OCI-LY7 (cell line): ENCODE data around the gene RAPGEF2. TPM values are rescaled to one million over a fixed set of nuclear protein-coding genes. Genes with fewer than 3 reads are reported as not detected.

Source experiments
- Bru-seq: library from RNA; stranded (reverse); fragments of 400-500 nt; gene quantifications from one replicate; lab custom pipeline; 2021; lab: Mats Ljungman, UMichigan
- BruChase-seq, 2 experiments: library from RNA; stranded (reverse); fragments of 400-500 nt; gene quantifications; one replicate each; lab custom pipeline; 2021; lab: Mats Ljungman, UMichigan
- BruUV-seq: library from RNA; stranded (reverse); fragments of 400-500 nt; replicated peaks from 2 replicates; lab custom pipeline; 2021; lab: Mats Ljungman, UMichigan
- CTCF ChIA-PET: fragments of 300-600 bp; sonication (Branson Sonifier 250); formaldehyde crosslinking; loops from one replicate; lab custom pipeline; 2022; ENCODE audit warnings: antibody characterized with exemption; ENCODE audit not compliant: unreplicated experiment; lab: Charles Lee
- POLR2A ChIA-PET: fragments of 300-600 bp; sonication (Branson Sonifier 250); formaldehyde crosslinking; loops from one replicate; lab custom pipeline; 2022; ENCODE audit warnings: antibody characterized with exemption; lab: Charles Lee
- DNase-seq: peaks from one replicate; pipeline ENCODE4 v3.0.0-alpha.2; 2015; ENCODE audit warnings: low spot score
- H2AFZ ChIP-seq: fragments of 200-600 bp; sonication (generic), shearing (Covaris generic); 2 replicates; pipeline ENCODE4 v1.6.1; 2014; ENCODE audit warnings: mild to moderate bottlenecking, antibody characterized with exemption, low read length, moderate library complexity
- H3K27ac ChIP-seq: fragments of 200-600 bp; sonication (generic); 2 replicates; pipeline ENCODE4 v1.5.1; 2014; ENCODE audit warnings: mixed run types, low read depth, mild to moderate bottlenecking, moderate library complexity, low read length, inconsistent platforms; ENCODE audit not compliant: poor library complexity, severe bottlenecking
- H3K36me3 ChIP-seq: fragments of 200-600 bp; sonication (generic); 2 replicates; pipeline ENCODE4 v1.6.1; 2014; ENCODE audit warnings: mild to moderate bottlenecking, antibody characterized with exemption, low read length, moderate library complexity, mixed read lengths; ENCODE audit not compliant: insufficient read depth
- H3K4me1 ChIP-seq: fragments of 200-600 bp; sonication (generic); 2 replicates; pipeline ENCODE4 v1.5.1; 2014; ENCODE audit warnings: mild to moderate bottlenecking, low read length; ENCODE audit not compliant: insufficient read depth, poor library complexity, severe bottlenecking
- H3K4me2 ChIP-seq: fragments of 200-600 bp; sonication (generic); 2 replicates; pipeline ENCODE4 v1.6.1; 2014; ENCODE audit warnings: mild to moderate bottlenecking, low read length
- H3K4me3 ChIP-seq: fragments of 200-600 bp; sonication (generic); 2 replicates; pipeline ENCODE4 v1.5.1; 2014; ENCODE audit warnings: mild to moderate bottlenecking, low read depth, low read length; ENCODE audit not compliant: poor library complexity, severe bottlenecking
- H3K79me2 ChIP-seq: fragments of 200-600 bp; sonication (generic); 2 replicates; pipeline ENCODE4 v1.6.1; 2016; ENCODE audit warnings: low read depth, mild to moderate bottlenecking, low read length, moderate library complexity, mixed read lengths; ENCODE audit not compliant: insufficient read depth
- H3K9me2 ChIP-seq: fragments of 200-600 bp; sonication (generic); 2 replicates; pipeline ENCODE4 v1.6.1; 2016; ENCODE audit warnings: mild to moderate bottlenecking, low read length, mixed read lengths; ENCODE audit not compliant: insufficient read depth
- H3K9me3 ChIP-seq: fragments of 200-600 bp; sonication (generic); 2 replicates; pipeline ENCODE4 v1.6.1; 2014; ENCODE audit warnings: mild to moderate bottlenecking, mixed run types, low read length, mixed read lengths
- H4K20me1 ChIP-seq: fragments of 200-600 bp; sonication (generic); 2 replicates; pipeline ENCODE4 v1.6.1; 2014; ENCODE audit warnings: mild to moderate bottlenecking, antibody characterized with exemption, low read length, moderate library complexity, mixed read lengths; ENCODE audit not compliant: insufficient read depth
- CTCF ChIP-seq: fragments of 200-600 bp; sonication (generic); conservative IDR thresholded peaks from 2 replicates; pipeline ENCODE4 v1.5.1; 2014; ENCODE audit warnings: mild to moderate bottlenecking, antibody characterized with exemption, low read length, moderate library complexity, mixed read lengths
- EZH2phosphoT487 ChIP-seq: fragments of 200-600 bp; sonication (generic); IDR thresholded peaks from 2 replicates; pipeline ENCODE4 v1.6.1; 2018; ENCODE audit warnings: low read depth, borderline replicate concordance, mild to moderate bottlenecking, mixed run types, antibody characterized with exemption, low read length, moderate library complexity, mixed read lengths
- intact Hi-C: fragments of 100-400 bp; cut with micrococcal nuclease; formaldehyde crosslinking; loops from one replicate; pipeline ENCODE4 v1.10.0; 2022; ENCODE audit not compliant: unreplicated experiment
- long read RNA-seq: library from polyadenylated mRNA; stranded (forward); transcript quantifications from one replicate; pipeline ENCODE4 v2.0.0, GENCODE V29; 2022
- total RNA-seq, 2 experiments: library from RNA; depleted of rRNA in 1 of 2; stranded (reverse); fragments of >200 nt in 1 of 2; shearing (Covaris generic) in 1 of 2; gene quantifications; 2 replicates each; pipeline ENCODE4 v1.2.3, GENCODE V29; 2014 to 2022

RAPGEF2 gene
- total RNA-seq (2014; rRNA removed; shearing (Covaris generic)) = 4.6 and 4.7 TPM in 2 replicates
- total RNA-seq (2022) = 6.5 and 8.4 TPM in 2 replicates
- Bru-seq, nascent RNA = percentile 47 among the genes with signal in this experiment
- percentile 39 among the genes with signal in this experiment for BruChase-seq, experiment 1, labeled RNA remaining after a 6-hour chase
- percentile 42 among the genes with signal in this experiment for BruChase-seq, experiment 2, labeled RNA remaining after a 2-hour chase
- long read RNA-seq, partial matches to known transcripts = 0 of 1 reads
- long read RNA-seq, other reads (novel, unspliced or antisense) = 1 of 1 reads

- TF ChIP-seq CTCF = no peak
- no peak for TF ChIP-seq EZH2phosphoT487
- intact Hi-C loops = loop anchor here (5.0 kb wide), 2 partner anchors 74 to 431 kb away; partner anchors contain the start of genes C4orf46 and ETFDH
- H3K27ac ChIP-seq = no peak within 1 kb of the TSS
- peak within 1 kb of the TSS; percentile 85 for H2AFZ ChIP-seq
- ChIA-PET POLR2A (no interaction called here), CTCF (no interaction called here)
- no peaks in the 10 kb centered on the region for H3K9me3 ChIP-seq
- peak within 1 kb of the TSS; percentile 83 for H3K4me3 ChIP-seq
- BruUV-seq = no TSS peak
- peak; percentile 88 for DNase-seq
- peaks cover 22% of the 10 kb centered on the region; the same call in 1 of the 2 replicates for H4K20me1 ChIP-seq
- no peaks in the 10 kb centered on the region for H3K9me2 ChIP-seq
- peak within 1 kb of the TSS; percentile 92 for H3K4me2 ChIP-seq
- H3K4me1 ChIP-seq = peaks cover 21% of the 10 kb centered on the region
- no peaks in the 10 kb centered on the region for H3K79me2 ChIP-seq
- H3K36me3 ChIP-seq = no peaks in the 10 kb centered on the region
Observed at GRCh38 chr4:159102622-159103383, at the start of gene RAPGEF2. Gene RAPGEF2 (plus strand): TSS chr4:159103079. CDS start chr4:159104163, 1,084 bp downstream.

- no peaks in the 10 kb centered on the region for H3K9me3 ChIP-seq
- H3K4me3 ChIP-seq = no peak overlapping the region
- no peak overlapping the region for H2AFZ ChIP-seq
- no peak overlapping the region for H3K4me2 ChIP-seq
- TF ChIP-seq CTCF = no peak
- TF ChIP-seq EZH2phosphoT487 = no peak
- no peaks in the 10 kb centered on the region for H3K79me2 ChIP-seq
- DNase-seq = no peak
- H3K4me1 ChIP-seq = peaks cover 25% of the 10 kb centered on the region
- ChIA-PET POLR2A (interaction anchor here (0.6 kb wide), 2 partner anchors 105 to 270 kb away, joined by 3 read pairs; no protein-coding TSS in a partner anchor), CTCF (no interaction called here)
- H3K27ac ChIP-seq = no peak overlapping the region
- intact Hi-C loops = no loop called here
- H3K36me3 ChIP-seq = no peaks in the 10 kb centered on the region
- H4K20me1 ChIP-seq = no peaks in the 10 kb centered on the region
- H3K9me2 ChIP-seq = no peaks in the 10 kb centered on the region
- no TSS peak for BruUV-seq
Observed at GRCh38 chr4:159055833-159056232, 47.0 kb upstream of the RAPGEF2 start.
